Effector CD4-positive, alpha-beta T cell (primary cell): ENCODE data around the gene DPF3.

Source experiments
- DNase-seq: peaks from one replicate; pipeline ENCODE4 v3.0.0-alpha.2; 2020

The DPF3 gene

DNA sequence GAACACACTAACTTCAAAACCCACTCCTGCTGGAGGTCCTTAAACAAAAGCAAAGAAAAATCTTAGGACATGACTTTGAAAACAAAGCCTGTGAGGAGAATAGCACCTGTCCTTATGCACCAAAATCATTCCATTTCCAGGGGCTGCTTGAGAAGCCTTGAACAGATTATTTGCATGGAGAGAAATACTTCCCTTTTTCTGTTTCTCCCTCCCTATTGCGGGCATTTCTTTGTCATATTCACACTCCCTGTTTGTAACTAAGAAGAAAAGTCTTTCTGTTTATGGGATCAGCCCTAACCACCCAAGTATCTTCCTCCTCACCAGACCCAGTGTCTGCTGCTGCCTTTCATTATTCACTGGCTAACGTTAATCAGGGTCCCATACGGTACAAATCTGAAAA, 218.8 kb downstream of the DPF3 start:
- DNase-seq = no peak

DNA sequence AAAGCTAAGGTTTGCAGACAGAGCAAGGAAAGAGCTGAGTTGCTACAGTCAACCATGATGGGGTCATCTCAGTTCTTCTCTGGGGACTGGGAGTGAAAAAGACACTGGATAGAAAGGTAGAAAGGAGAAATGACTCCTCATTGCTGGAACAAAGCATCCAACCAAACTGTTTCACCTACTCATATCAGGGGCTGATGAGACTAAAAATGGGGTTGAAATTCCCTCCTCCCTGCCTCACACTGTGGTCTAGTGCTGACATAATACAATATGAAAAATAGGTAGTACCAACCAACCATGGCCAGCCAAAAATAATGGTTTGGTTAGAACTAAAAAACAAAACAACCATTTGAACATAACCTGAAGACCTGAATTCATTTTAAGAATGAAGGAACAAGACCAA, 220.7 kb downstream of the DPF3 start:
- DNase-seq = no peak

DNA sequence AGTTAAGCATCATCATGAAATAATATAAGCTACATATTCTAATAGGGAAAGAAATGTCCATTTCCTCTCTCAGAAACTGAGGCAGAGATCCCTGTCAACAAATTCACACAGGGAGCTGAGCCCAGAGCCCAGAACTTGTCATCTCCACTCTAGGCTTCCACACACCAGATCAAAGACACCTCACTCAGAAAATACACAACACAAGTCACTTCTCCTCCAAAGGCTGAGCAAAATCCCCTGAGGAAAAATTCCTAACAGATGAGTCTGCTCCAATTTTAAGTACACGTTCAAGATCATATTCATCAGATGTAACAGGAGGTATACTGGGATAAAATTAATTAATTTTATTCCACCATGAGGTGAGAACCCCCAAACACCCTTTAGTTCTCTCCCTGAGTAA, 227.3 kb downstream of the DPF3 start:
- no peak for DNase-seq

DNA sequence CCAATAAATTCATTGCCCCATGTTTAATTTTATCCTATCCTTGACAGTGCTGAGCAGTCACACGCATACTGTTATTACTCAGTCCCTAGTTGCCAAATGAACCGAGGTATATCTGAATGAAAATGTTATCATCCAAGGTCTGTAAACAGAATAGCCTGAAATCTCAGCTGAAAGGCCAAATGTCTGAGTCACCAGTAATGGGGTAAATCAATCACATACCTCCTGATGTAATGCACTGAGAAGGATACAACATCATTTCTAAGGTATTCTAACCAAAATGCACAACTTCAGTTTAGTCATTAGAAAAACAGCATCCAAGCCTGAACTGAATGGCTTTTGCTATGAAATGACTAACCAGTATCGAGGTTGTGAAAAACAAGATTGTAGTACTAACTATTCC, 228.6 kb downstream of the DPF3 start:
- no peak for DNase-seq

DNA sequence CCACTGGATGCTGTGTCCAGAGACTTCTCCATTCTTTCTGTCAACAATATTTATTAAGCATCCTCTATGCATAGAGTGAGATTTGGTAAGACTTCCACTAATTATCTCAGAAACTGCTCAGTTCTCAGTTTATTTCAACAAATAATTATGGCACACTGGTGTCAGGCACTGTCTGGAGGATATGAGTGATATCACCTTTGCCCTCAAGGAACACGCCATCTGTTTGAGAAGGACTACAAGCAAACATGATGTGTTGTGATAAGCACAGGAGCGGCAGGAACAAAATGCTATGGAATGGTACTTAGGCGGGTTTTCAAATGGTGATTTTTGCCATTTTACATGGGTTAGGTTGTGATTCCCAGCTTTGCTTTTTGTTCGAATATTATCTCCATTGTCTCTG, 229.2 kb downstream of the DPF3 start:
- DNase-seq = no peak

DNA sequence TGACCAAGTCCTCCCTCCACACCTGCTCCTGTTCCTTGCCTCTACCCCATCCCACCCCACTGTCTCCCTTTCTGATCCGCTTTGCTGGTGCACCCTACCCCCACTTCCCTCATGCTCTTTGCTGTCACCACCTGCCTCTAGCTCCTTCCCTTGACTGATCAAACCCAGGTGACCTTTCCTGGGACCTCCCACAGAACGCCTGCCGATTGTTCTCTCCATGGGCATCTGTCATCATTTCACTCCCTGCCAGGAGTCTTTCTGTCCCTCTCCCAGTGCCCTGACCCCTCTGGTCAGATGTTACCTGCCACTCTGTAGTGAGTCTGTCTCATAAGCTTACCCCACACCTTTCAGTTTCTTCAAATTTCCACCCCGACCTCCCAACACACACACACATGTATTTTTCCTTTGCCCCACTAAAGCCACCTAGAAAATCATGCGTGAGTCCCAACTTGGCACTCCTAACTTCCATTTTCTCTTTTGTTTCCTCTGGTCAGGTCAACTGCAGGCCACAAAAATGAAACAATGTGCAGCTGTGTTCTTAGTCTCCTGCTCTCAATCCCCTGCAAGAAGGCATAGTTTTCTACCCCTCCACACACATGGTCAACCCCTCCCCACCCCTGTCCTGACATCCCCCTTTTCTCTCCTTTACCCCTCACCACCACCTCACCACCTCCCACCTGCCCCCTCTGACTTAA, 229.8 kb downstream of the DPF3 start:
- no peak for DNase-seq

DNA sequence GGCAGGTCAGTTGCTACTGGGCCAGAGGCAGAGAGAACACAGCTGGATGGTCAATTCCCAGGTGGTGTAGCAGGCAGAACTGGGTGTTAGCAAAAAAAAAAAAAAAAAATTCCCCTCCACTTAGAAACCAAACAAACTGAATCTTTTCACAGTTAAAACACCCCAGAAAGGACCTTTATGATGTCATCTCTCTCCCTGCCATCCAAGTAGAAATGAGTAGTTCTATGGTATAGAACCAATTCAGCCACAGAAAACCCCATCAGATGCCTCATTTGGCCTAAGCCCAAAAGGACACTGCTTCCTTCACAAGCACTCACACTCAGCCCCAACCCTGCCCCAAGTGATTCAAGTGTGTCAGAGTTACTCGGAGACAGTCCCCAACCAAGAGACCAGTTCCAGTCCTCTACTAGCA, 230.8 kb downstream of the DPF3 start:
- no peak for DNase-seq

DNA sequence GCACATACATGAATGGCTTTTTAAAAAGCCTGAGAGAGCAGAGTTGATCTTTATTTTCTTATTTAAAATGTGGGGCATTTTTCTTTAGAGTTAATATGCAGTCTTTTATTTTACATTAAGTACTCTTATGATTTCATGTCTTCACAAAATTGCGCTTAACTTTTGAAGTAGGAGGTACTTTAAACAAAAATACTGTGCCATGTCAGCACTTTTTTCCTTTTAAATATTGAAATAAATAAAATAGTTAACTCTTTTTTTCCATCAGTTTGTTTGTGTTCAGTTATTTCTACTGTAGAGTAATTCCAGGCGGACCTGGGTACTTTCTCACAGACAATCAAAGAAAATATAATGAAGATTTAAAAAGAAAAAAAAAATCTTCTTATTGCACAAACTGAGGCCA, 231.7 kb downstream of the DPF3 start:
- DNase-seq = no peak

DNA sequence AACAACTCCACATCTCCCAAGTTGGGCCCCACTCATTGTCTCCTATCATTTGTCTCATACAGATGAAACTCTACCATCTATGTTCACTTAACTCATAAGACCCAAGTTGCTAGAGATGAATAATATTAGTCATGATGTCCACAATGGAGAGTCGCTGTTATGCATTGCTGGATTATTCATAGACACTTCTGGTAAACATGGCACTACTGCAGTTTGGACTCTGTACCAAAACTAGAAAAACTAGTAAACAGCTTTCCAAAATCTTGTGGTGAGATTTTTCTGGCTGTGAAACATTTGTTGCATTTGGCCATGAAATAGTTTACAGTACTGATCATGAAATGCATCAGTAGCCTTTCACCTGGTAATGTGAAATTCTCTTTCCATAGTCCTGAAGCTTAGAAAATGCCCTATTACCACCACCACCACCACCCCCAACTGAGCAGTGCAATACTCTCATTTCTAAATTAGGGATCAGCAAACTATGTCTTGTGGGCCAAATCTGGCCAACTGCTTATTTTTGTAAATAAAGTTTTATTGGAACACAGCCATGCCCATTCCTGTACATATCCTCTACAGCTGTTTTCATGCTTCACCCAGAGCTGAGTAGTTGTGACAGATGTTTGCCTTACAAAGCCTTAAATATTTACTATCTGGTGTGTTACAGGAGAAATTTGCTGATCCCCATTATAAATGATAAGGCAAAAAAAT, 236.5 kb downstream of the DPF3 start:
- no peak for DNase-seq

DNA sequence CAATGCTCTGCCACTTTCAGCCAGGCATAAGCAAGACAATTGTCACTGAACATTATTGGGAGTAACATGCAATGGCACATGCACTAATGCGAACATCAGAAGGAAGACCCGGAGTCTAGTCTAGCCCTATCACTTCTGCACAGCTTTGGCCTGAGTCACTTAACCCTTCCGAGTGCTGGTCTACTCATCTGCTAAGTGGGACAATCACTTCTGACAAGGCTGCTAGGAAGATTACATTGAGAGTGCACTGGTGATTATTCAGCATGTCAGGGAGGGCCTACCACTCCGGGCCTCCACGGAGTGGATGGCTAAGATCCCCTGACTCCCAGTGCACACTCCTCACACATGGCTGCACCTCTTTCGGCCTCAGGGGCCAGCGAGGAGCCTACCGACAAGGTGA, 240.9 kb downstream of the DPF3 start:
- DNase-seq = no peak

DNA sequence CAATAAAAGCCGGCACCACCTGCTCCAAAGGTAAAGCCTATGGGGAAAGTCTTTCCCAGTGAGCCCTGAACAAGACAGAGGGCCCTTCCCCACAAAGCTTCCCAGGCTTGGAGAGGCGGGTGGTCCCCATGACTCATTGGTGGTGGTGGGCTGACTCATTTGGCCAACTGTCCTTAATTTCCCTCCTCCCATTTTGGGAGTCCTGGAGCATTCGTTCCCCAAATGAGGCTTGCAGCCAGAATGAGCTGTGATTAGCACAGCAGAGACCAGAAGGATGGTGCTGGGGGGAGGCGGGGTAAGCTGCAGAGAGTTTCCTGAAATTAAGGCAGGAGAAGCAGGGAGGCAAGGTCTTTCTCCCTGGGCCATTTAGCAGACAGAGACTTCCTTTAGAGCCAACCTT, 241.7 kb downstream of the DPF3 start:
- no peak for DNase-seq

DNA sequence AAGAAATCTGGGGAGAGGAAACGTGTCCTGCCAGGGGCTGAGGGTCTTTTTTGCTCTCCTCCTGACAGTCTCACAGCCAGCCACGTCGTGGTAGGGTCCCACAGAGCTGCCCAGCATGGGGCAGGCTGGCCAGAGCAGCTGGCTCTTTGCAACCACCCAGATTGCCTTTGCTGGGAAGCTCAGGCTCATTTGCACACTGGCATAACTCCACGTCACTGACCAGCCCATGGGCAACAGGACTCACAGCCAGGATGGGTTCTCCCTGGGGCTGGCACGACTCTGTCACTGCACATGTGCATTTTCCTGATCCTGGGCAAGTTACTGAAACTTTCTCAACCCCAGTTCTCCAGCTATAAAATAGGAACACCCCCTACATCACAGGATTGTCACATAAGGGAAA, 242.2 kb downstream of the DPF3 start:
- no peak for DNase-seq

DNA sequence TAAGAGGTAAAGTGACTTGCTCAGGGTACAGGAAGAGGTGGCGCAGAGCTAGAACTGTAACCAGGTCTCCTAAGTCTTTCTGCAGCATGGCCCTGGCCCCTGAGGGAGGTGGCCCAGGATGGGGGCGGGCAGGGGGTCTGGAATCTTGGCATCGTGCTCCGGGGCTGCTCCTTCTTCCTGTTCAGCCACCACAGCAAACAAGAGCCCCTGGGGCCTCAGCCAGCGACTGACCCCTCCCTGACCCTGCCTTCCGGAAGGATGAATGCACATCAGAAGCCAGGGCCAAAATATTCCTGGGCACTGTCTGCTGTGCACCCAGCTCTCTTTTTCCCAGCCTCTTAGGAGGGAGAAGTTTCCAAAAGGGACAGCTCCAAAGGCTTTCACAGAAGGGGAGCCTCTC, 242.8 kb downstream of the DPF3 start:
- DNase-seq = no peak

DNA sequence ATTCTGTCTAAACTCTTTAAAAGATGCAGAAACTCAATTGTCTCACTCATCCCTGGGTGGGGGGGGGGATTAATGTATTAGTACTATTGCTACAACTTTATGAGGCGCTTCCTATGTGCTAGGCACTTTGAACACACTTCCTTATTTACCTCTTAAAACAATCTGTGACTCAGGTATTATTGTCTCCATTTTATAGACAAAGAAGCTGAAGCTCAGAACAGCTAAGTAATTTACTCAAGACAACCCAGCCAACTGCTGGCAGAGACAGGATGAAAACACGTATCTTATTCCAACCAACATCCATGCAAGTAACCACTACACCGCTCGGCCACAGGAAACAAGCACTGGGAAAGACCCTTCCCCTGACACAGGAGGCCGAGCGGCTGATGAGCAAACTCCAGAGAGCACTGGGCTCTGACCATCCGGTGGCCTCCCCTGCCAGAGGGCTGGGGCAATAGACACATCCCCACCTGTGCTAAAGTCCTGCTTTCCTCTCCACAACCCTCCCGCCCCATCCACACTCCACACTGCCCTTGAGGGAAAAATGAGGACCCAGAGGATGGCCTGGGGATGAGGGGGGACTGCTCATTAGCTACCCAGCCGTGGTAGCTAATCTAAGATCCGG, 244.2 kb downstream of the DPF3 start:
- DNase-seq = no peak

DNA sequence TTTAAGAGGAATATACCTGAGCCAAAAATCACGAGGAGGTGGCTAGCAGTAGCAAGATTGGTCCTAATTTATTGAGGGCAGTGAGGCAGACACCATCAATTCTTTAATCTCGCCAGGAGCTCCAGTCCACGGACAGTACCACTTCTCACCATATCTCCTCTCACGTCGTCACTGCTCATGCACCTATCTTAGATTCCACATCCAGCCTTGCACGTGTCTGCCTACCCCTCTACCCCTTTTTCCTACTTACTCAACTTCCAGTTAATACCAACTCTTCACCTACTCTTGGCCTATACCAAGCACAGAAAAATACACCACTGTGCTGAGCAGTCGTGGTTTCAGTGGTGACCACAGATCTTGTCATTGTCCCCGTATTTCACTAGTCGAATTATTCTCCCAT, 246.1 kb downstream of the DPF3 start:
- no peak for DNase-seq

DNA sequence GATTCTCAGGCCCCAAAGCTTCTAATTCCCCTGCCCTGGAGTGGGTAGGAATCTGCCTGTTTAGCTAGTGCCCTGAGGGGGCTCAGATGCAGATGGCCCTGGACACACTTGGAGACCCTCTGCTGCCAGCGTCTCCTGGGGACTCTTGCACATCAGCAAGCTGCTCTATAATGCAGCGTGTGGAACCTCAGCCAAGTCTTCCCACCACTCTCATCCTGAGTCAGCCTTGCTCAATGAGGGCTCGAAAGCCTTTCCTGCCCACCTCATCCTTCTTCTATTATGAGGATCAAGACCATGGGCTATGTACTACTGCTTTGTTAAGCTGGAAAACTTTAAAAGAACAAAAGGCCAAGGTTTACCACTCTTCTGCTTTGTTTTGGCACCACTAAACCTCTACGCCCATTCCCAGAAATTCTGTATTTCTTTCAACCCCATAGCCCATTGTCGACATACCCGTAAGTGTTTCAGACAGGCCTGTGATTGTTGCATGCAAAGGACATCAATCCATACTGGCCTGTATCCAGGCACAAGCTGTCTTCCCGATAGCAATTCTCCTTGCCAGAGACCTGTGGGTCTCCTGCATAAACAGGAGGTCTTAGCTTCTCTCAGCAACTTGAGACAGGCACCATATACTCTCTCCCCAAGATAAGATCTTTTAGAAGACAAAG, 246.9 kb downstream of the DPF3 start:
- DNase-seq = no peak

DNA sequence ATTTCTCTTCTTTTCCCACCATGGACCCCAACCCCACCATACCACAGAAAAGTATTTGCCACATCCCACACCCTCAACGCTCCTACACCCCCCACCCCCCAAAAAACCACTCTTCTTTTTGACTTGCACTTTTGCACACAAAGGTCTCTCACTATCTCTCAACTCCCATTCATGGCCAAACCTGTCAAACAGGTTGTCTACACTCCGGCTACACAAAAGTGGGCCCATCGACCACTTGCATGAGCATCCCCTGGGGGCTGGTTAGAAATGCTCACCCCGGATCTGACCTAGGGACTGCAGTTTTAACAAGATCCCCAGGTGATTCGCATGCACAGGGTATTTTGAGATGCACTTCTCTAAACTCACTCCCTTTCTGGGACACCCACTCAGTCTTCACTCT, 248.2 kb downstream of the DPF3 start:
- DNase-seq = no peak

DNA sequence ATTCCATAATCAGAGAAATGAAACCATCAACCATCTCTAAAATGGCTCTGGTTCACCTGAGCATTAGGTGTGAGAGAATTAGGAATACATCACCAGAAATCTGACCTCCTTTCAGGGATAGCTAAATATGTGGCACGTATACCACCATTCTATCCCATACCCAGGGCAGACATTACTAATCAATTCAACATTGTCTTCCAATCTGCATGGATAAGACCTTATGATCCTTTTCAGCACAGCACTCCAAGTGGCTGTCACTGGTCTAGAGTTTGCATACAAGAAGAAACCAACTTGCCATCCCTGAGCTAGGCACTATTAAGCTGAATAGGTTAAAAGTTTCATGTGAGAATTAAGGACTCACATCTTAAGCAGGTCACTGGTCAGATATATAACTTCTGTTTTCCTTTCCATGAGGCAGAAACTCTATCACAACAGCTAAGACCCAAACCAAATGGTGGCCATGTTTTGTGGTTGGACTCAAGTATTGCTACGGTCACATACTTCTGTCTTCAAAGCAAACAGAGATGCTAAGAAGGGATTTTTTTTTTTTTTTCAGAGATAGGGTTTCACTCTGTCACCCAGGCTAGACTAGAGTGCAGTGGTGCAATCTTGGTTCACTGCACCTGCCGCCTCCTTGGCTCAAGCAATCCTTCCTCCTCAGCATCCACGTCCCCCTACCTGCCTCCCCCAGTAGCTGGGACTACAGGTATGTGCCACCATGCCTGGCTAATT, 249.0 kb downstream of the DPF3 start:
- no peak for DNase-seq

DNA sequence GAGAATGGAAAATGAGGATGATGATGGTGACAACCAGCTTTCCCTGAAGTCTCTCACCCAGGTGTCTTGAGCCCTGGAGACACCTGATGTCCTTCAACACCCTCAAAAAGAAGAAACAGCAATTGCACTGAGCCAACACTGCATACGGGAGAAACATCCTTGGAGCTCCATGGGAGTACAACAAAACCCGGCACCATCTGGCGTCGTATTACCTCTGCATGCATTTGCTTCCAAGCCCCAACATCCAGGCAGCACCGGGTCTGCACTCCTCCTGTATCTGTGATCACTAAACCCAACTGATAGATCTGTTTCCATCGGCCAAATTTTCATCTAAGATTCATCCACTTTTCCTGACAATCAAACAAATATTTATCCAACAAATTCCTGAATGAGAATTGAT, 249.9 kb downstream of the DPF3 start:
- DNase-seq = no peak

DNA sequence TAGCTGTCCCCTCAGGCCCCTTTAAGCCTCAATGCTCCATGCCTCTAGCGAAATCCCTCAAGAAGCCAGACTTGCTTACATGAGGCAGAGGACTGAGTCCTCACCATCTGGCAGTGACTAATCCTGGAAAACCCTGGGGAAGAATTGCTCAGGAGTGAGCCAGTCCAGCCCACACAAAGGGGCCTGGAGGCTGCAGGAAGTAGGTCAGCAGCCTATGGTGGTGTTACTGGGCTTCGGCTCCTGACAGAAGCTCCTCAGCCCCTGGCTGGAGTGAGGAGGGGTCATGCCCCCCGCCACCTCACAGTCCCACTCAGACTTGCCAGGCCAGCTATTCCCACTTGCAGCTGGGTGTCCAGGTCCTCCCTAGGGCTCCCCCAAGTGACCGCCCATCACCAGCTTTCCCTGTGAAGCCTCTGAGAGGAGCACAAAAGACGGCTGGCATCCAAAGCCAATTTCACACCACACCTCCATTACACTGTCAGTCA, 250.5 kb downstream of the DPF3 start:
- no peak for DNase-seq

DNA sequence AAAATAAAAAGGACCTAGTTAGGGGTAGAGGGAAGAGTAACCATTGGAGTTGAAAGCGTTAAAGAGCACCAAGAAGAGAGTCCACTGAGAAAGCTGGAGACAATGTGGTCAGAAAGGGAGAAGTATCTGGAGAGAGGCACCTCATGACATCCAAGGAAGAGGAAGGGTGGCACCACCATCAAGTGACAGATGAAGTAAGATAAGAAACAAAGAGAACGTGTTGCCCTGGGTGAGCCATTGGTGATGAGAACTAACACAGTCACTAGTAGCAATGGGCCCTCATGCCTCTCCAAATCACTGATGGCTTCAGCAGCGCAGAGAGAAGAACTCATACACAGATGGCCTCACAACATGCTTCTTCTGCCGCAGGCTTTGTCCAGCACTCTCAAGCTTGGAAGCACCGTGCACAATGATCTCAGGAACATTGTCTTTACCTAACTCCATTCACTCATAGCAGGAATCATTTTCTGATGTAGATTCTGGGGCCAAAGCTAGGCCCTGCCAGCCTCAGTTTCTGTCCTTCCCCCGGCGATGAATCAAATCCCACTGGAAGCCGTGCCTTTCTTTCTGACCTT, 252.9 kb downstream of the DPF3 start:
- DNase-seq = no peak

DNA sequence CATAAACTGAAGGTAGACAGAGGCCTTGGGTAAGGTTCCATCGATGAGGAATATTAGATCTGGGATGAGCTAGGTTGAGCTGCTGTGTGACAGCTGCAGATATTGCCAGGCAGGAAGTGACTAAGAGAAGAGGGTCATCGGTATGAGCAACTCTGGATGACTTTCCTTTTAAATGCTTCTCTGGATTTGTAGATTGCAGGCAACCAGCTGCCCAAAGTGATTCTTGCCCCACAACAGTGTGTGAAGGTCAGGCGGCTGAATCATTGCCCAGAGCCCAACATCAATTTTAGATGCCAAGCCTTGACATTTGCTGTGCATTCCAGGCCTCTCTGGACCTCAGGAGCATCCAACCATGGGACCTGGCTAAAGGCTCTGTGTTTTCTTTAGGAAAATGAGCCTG, 255.9 kb downstream of the DPF3 start:
- DNase-seq = no peak

DNA sequence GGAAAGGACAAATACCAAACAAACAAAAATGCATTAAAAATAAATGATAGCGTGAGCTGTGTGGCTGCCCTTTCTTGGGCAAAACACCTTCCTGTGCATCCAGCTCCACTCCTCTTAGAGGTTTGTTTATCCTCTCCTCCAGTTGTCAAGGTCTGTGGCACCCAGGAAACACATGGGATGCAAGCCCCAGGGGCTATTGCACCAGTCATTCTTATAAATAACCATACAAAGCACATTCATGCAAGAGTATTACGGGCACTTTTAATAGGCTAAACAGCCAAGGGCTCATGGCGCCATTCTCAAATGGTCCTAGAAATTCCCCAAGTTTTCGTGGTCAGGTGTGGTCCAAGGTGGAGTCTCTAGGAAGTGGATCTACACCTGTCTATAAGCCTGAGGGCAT, 257.0 kb downstream of the DPF3 start:
- no peak for DNase-seq
